DOHH2 (cell line): ENCODE measurements around the gene PIGH.

Experiments used
- H3F3A ChIP-seq: fragments of 200-600 bp; sonication (generic), shearing (Covaris generic); 2 replicates; pipeline ENCODE4 v1.6.0; 2016; ENCODE audit warnings: antibody characterized with exemption, mild to moderate bottlenecking; ENCODE audit not compliant: control insufficient read depth, insufficient read depth
- H3K27ac ChIP-seq: fragments of 200-600 bp; sonication (generic); 2 replicates; pipeline ENCODE4 v1.5.1; 2014; ENCODE audit warnings: low read depth, mild to moderate bottlenecking, low read length, moderate library complexity
- H3K27me3 ChIP-seq: fragments of 200-600 bp; sonication (generic); 2 replicates; pipeline ENCODE4 v1.6.1; 2014; ENCODE audit warnings: mild to moderate bottlenecking, low read length, mixed read lengths; ENCODE audit not compliant: control insufficient read depth
- H3K36me3 ChIP-seq: fragments of 200-600 bp; sonication (generic); 2 replicates; pipeline ENCODE4 v1.6.1; 2014; ENCODE audit warnings: mild to moderate bottlenecking, low read length, moderate library complexity, mixed read lengths; ENCODE audit not compliant: control insufficient read depth
- H3K4me1 ChIP-seq: fragments of 200-600 bp; sonication (generic); 2 replicates; pipeline ENCODE4 v1.6.1; 2014; ENCODE audit warnings: mild to moderate bottlenecking, low read length, mixed read lengths; ENCODE audit not compliant: control insufficient read depth
- H3K4me2 ChIP-seq: fragments of 200-600 bp; sonication (generic); 2 replicates; pipeline ENCODE4 v1.6.0; 2014; ENCODE audit warnings: mild to moderate bottlenecking, low read length, moderate library complexity
- H3K4me3 ChIP-seq: fragments of 200-600 bp; sonication (generic); 2 replicates; pipeline ENCODE4 v1.5.1; 2014; ENCODE audit warnings: mild to moderate bottlenecking, low read length, mixed read lengths
- H3K79me2 ChIP-seq: fragments of 200-600 bp; sonication (generic); 2 replicates; pipeline ENCODE4 v1.6.1; 2014; ENCODE audit warnings: mild to moderate bottlenecking, low read length, mixed read lengths; ENCODE audit not compliant: control insufficient read depth
- H3K9me2 ChIP-seq: fragments of 200-600 bp; sonication (generic); replicated peaks from 2 replicates; pipeline ENCODE4 v1.6.1; 2014; ENCODE audit warnings: mild to moderate bottlenecking, low read length, mixed read lengths; ENCODE audit not compliant: control insufficient read depth
- H3K9me3 ChIP-seq: fragments of 200-600 bp; sonication (generic); 2 replicates; pipeline ENCODE4 v1.6.1; 2014; ENCODE audit warnings: antibody characterized with exemption, low read length, mixed read lengths; ENCODE audit not compliant: control insufficient read depth, insufficient read depth
- H4K20me1 ChIP-seq: fragments of 200-600 bp; sonication (generic); 2 replicates; pipeline ENCODE4 v1.6.0; 2014; ENCODE audit warnings: low read depth, mild to moderate bottlenecking, antibody characterized with exemption, low read length, moderate library complexity; ENCODE audit not compliant: control insufficient read depth, insufficient read depth
- CTCF ChIP-seq: fragments of 200-600 bp; sonication (generic); IDR thresholded peaks from one replicate; pipeline ENCODE4 v1.5.1; 2014; ENCODE audit warnings: antibody characterized with exemption, mild to moderate bottlenecking, low read depth, low read length; ENCODE audit not compliant: poor library complexity, severe bottlenecking
- EZH2phosphoT487 ChIP-seq: fragments of 200-600 bp; sonication (generic); IDR thresholded peaks from 2 replicates; pipeline ENCODE4 v1.6.1; 2017; ENCODE audit warnings: borderline replicate concordance, mild to moderate bottlenecking, antibody characterized with exemption, low read length, moderate library complexity, mixed read lengths

PIGH gene

DNA sequence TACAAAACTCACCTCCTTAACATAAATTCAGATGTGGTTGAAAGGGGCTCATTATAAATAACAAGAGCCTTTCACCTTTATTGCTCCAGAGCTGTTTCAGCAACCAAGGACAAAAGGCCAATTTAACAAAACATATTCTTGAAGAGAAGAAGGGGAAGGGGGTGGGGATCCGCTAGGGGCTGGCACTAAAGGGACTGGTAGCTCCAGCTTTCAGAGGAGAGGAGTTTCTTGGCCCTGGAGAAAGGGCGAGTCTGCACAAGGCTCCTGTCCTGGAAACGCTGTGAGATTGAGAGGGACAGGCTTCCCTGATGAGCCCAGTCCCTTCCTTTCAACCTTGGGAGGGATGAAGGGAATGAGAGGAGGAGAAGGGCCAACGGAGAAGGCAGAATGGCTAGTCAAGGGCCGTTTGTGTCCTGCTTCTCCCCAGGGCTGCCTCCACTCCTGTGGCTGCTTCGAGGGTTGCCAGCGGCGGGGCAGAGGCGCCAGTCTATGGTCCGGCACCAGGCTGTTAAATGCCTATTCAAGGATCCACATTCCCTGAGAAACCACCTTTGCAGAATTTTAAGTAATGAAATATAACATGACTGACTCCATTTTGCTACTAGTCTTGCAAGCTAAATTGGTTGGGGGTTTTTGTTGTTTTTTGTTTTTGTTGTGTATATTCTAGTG is 9.7 kb upstream of the PIGH start:
- H3K9me2 ChIP-seq, result no peaks in the 10 kb centered on the region
- no peaks in the 10 kb centered on the region for H3F3A ChIP-seq
- no peak for TF ChIP-seq EZH2phosphoT487
- TF ChIP-seq CTCF, result no peak
- H3K27me3 ChIP-seq, result peaks cover 8% of the 10 kb centered on the region
- H3K36me3 ChIP-seq, result no peaks in the 10 kb centered on the region
- H4K20me1 ChIP-seq, result no peaks in the 10 kb centered on the region
- H3K27ac ChIP-seq, result no peak overlapping the region
- no peaks in the 10 kb centered on the region for H3K4me1 ChIP-seq
- no peaks in the 10 kb centered on the region for H3K9me3 ChIP-seq
- H3K79me2 ChIP-seq, result no peaks in the 10 kb centered on the region
- no peak overlapping the region for H3K4me2 ChIP-seq
- H3K4me3 ChIP-seq, result no peak overlapping the region

DNA sequence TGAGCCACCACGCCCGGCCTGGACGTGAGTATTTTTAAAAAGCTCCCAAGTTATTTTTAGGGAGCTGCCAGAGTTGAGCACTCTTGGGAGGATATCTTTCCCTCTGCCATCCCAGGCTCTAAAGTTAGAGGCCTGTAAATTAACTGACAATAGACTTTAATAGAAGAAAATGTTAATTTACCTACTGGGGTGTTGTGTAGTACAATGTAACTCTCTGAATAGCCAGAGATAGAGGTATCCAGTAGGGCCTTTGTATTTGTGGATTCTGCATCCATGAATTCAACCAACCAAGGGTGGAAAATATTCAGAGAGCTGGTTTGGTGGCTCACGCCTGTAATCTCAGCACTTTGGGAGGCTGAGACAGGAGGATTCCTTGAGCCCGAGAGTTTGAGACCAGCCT is 7.6 kb upstream of the PIGH start:
- Histone ChIP-seq H3K4me1 (peaks cover 8% of the 10 kb centered on the region), H3K4me2 (no peak overlapping the region), H3F3A (no peaks in the 10 kb centered on the region), H3K27ac (no peak overlapping the region), H3K4me3 (no peak overlapping the region), H3K9me3 (no peaks in the 10 kb centered on the region), H3K27me3 (peaks cover 5% of the 10 kb centered on the region; the same call in 1 of the 2 replicates), H4K20me1 (no peaks in the 10 kb centered on the region), H3K9me2 (no peaks in the 10 kb centered on the region), H3K36me3 (no peaks in the 10 kb centered on the region), H3K79me2 (no peaks in the 10 kb centered on the region)
- TF ChIP-seq EZH2phosphoT487 (no peak), CTCF (no peak)

DNA sequence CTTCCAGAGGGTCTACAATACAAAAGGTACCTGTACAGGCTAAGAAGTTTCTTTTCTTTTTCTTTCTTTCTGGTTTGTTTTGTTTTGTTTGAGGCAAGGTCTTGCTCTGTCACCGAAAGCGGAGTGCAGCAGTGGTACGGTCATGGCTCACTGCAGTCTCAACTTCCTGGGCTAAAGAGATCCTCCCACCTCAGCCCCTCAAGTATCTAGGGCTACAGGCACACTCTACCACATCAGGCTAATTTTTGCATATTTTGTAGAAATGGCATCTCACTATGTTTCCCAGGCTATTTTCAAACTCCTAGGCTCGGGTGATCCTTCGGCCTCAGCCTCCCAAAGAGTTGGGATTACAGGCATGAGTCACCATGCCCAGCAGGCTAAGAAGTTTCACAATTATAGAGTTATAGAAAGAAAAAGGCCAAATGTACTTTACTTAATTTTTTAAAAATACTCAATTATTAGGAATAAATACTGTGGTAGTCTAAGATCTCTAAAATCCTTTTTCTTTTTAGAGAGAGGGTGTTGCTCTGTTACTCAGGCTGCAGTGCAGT is 3.0 kb upstream of the PIGH start:
- H4K20me1 ChIP-seq, result no peaks in the 10 kb centered on the region
- H3K4me1 ChIP-seq, result peaks cover 32% of the 10 kb centered on the region
- no peak overlapping the region; the same call in 1 of the 2 replicates for H3K4me3 ChIP-seq
- H3K27me3 ChIP-seq, result no peaks in the 10 kb centered on the region
- no peak for TF ChIP-seq CTCF
- TF ChIP-seq EZH2phosphoT487, result no peak
- no peaks in the 10 kb centered on the region for H3K9me2 ChIP-seq
- no peaks in the 10 kb centered on the region for H3K9me3 ChIP-seq
- no peaks in the 10 kb centered on the region for H3F3A ChIP-seq
- peaks cover 17% of the 10 kb centered on the region for H3K79me2 ChIP-seq
- no peaks in the 10 kb centered on the region for H3K36me3 ChIP-seq
- peak overlapping the region; percentile 44 for H3K4me2 ChIP-seq
- no peak overlapping the region for H3K27ac ChIP-seq
